ENCODE results near the gene CDKN2A. TPM values are rescaled to one million over a fixed set of nuclear protein-coding genes. Genes with fewer than 3 reads are reported as not detected.

CDKN2A gene
- total and polyA plus RNA-seq, 4 donors: 0.23 to 0.76 (median 0.43) TPM

DNA sequence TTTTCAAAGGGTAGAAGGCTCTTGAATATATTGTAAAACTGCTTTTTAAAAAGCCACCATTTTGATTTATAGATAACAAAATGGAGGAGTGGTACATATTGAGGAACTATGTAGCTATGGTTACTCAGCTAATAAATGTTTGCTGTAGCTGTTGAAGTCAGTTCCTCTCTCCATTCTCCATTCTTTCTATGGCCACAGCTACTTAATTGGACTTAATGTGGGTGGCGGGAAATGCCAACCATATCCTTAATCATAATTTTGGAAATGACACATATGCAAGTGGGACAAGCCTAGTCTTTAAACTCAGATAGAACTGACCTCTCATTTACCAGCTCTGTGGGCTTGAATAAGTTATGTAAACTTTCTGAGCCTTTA lies 10.6 kb downstream of the CDKN2A start:
- Histone ChIP-seq H3K9me3 (ENCODE audit: control insufficient read depth in 4 of 4, low read length in 3 of 4) (no peaks in the 10 kb centered on the region), H3K36me3 (ENCODE audit: control insufficient read depth in 4 of 4, insufficient read depth in 3 of 4, low read depth in 1 of 4, low read length in 3 of 4) (no peaks in the 10 kb centered on the region), H3K9ac (ENCODE audit: low read depth in 1 of 2, low read length in 2 of 2) (no peak overlapping the region), H3K27me3 (ENCODE audit: control insufficient read depth in 4 of 4, insufficient read depth in 4 of 4, low read length in 3 of 4) (peaks cover 0 to 7% (median 3%) of the 10 kb centered on the region in 4 donors), H3K4me3 (ENCODE audit: low read depth in 1 of 3, low read length in 3 of 3) (no peak overlapping the region), H3K4me1 (ENCODE audit: control insufficient read depth in 4 of 4, insufficient read depth in 4 of 4, low read length in 3 of 4) (no peaks in the 10 kb centered on the region), H3K27ac (ENCODE audit: low read depth in 1 of 2, low read length in 2 of 2) (no peak overlapping the region)
- 71% methylated on average over 1 of the region's 1 CpG for WGBS
- DNase-seq (ENCODE audit: low spot score): no peak
- no peak for TF ChIP-seq FOXA1 (IDR thresholded peaks at IDR 0.05)
- peak; percentile 20 for TF ChIP-seq YY1 (IDR thresholded peaks at IDR 0.05)

GRCh38 chr9:21982861-21983560 lies 11.2 kb downstream of the CDKN2A start:
- no peak overlapping the region for H3K4me3 ChIP-seq (ENCODE audit: low read depth in 1 of 3, low read length in 3 of 3)
- no peaks in the 10 kb centered on the region for H3K4me1 ChIP-seq (ENCODE audit: control insufficient read depth in 4 of 4, insufficient read depth in 4 of 4, low read length in 3 of 4)
- no peak for DNase-seq (ENCODE audit: low spot score)
- no peaks in the 10 kb centered on the region for H3K9me3 ChIP-seq (ENCODE audit: control insufficient read depth in 4 of 4, low read length in 3 of 4)
- H3K27ac ChIP-seq (ENCODE audit: low read depth in 1 of 2, low read length in 2 of 2): no peak overlapping the region
- no peaks in the 10 kb centered on the region for H3K36me3 ChIP-seq (ENCODE audit: control insufficient read depth in 4 of 4, insufficient read depth in 3 of 4, low read depth in 1 of 4, low read length in 3 of 4)
- TF ChIP-seq CTCF (IDR thresholded peaks at IDR 0.05; ENCODE audit: low read depth, low read length, missing input control): no peak
- no peak for TF ChIP-seq YY1 (IDR thresholded peaks at IDR 0.05)
- TF ChIP-seq EGR1 (IDR thresholded peaks at IDR 0.05; ENCODE audit: low read depth in 2 of 2): no peak
- no peak for TF ChIP-seq MAX (IDR thresholded peaks at IDR 0.05)
- no peak for TF ChIP-seq RAD21 (IDR thresholded peaks at IDR 0.05)
- TF ChIP-seq JUND (IDR thresholded peaks at IDR 0.05): no peak
- TF ChIP-seq FOXA2 (IDR thresholded peaks at IDR 0.05): no peak
- TF ChIP-seq, protein P1, sequence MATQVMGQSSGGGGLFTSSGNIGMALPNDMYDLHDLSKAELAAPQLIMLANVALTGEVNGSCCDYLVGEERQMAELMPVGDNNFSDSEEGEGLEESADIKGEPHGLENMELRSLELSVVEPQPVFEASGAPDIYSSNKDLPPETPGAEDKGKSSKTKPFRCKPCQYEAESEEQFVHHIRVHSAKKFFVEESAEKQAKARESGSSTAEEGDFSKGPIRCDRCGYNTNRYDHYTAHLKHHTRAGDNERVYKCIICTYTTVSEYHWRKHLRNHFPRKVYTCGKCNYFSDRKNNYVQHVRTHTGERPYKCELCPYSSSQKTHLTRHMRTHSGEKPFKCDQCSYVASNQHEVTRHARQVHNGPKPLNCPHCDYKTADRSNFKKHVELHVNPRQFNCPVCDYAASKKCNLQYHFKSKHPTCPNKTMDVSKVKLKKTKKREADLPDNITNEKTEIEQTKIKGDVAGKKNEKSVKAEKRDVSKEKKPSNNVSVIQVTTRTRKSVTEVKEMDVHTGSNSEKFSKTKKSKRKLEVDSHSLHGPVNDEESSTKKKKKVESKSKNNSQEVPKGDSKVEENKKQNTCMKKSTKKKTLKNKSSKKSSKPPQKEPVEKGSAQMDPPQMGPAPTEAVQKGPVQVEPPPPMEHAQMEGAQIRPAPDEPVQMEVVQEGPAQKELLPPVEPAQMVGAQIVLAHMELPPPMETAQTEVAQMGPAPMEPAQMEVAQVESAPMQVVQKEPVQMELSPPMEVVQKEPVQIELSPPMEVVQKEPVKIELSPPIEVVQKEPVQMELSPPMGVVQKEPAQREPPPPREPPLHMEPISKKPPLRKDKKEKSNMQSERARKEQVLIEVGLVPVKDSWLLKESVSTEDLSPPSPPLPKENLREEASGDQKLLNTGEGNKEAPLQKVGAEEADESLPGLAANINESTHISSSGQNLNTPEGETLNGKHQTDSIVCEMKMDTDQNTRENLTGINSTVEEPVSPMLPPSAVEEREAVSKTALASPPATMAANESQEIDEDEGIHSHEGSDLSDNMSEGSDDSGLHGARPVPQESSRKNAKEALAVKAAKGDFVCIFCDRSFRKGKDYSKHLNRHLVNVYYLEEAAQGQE (IDR thresholded peaks at IDR 0.05): no peak
- no peak for TF ChIP-seq GABPA (IDR thresholded peaks at IDR 0.05 in 1 of 2, conservative IDR thresholded peaks at IDR 0.05 in 1 of 2)
- TF ChIP-seq ZBTB33 (IDR thresholded peaks at IDR 0.05): no peak
- no peak for TF ChIP-seq TAF1 (conservative IDR thresholded peaks at IDR 0.05)
- no peak for TF ChIP-seq HNF4A (conservative IDR thresholded peaks at IDR 0.05)
- TF ChIP-seq, protein P2, sequence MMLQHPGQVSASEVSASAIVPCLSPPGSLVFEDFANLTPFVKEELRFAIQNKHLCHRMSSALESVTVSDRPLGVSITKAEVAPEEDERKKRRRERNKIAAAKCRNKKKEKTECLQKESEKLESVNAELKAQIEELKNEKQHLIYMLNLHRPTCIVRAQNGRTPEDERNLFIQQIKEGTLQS (IDR thresholded peaks at IDR 0.05): no peak
- TF ChIP-seq RXRA (IDR thresholded peaks at IDR 0.05): no peak
- no peak for TF ChIP-seq HNF4G (IDR thresholded peaks at IDR 0.05)
- no peak for TF ChIP-seq NR2F2 (IDR thresholded peaks at IDR 0.05)
- no peak for TF ChIP-seq SP1 (IDR thresholded peaks at IDR 0.05)
- TF ChIP-seq FOXA1 (IDR thresholded peaks at IDR 0.05): no peak
- no peak overlapping the region for H3K9ac ChIP-seq (ENCODE audit: low read depth in 1 of 2, low read length in 2 of 2)
- 65% methylated on average over 1 of the region's 1 CpG for WGBS
- peaks cover 0 to 8% (median 3%) of the 10 kb centered on the region in 4 donors for H3K27me3 ChIP-seq (ENCODE audit: control insufficient read depth in 4 of 4, insufficient read depth in 4 of 4, low read length in 3 of 4)
